Measurements from ENCODE around the gene F8. TPM values are rescaled to one million over a fixed set of nuclear protein-coding genes. Genes with fewer than 3 reads are reported as not detected.
"Not testable (repeated sequence)": the region's sequence is repeated elsewhere in the genome, so short reads cannot be mapped to it uniquely, and the experiment has no call there.

Gene F8
- total RNA-seq, 1 donor from 2014 or later: 37.5 TPM

DNA sequence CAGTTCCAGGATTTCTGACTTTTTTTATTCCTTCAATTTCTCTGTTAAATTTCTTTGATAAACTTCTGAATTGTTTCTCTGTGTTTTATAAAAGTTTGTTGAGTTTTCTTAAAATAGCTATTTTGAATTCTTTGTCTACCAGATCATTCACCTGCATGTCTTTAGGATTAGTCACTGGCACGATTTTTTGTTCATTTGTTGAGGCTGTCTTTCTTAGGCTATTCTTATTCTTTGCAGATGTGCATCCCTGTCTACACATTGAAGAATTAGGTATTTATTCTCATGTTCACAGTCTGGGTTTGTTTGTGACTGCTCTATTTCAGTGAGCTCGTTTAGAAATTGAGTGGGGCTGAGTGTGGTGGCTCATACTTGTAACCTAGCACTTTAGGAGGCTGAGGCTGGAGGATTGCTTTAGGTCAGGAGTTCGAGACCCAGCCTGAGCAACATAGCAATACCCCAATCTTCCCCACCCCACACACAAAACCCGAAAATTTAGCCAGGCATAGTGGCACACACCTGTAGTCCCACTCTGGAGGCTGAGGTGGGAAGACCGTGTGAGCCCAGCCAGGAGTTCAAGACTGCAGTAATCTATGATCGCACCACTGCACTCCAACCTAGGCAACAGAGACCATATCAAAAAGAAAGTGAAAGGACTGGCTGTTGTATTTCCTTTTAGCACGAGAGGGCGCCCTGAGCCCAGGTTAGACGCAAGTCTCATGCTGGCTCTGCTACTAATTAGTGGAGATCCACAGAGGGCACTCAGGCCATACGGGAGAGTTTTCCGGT is 42.0 kb downstream of the F8 start:
- intact Hi-C loops (cut with DNase I): loop anchor here (10.0 kb wide), 1 partner anchor 54 kb away; no protein-coding TSS in a partner anchor
- no peaks in the 10 kb centered on the region for H3K9me3 ChIP-seq
- H3K4me1 ChIP-seq: no peaks in the 10 kb centered on the region
- no peaks in the 10 kb centered on the region for H3K36me3 ChIP-seq
- peak; percentile 93 to 96 for ATAC-seq
- H3K4me3 ChIP-seq: peak overlapping the region; percentile 42
- DNase-seq: peak; percentile 64
- peak; percentile 66 for TF ChIP-seq CTCF (IDR thresholded peaks at IDR 0.05)
- no peaks in the 10 kb centered on the region for H3K27me3 ChIP-seq (ENCODE audit: low read depth)
- peak overlapping the region; percentile 41 for H3K27ac ChIP-seq

DNA sequence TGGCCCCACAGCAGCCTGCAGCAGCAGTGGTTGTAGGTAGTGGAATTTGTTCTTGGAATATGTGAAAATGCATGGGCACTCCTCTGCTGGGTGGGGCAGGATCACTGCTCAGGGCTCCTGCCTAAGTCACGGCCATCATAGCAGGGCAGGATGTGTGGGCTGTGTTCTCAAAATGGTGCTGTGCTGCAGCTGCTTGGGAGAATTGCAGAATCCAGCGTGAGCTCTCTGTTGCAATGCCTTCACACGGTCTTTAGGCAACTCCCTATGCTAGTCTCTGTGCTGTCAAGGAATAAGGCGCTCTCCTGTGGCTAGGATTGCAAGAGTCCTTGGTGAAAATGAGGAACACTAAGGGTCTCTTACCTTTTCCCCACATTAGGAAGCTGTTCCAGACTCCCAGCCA is 42.9 kb downstream of the F8 start:
- no peaks in the 10 kb centered on the region for H3K27me3 ChIP-seq (ENCODE audit: low read depth)
- no peaks in the 10 kb centered on the region for H3K36me3 ChIP-seq
- no peak overlapping the region for H3K4me3 ChIP-seq
- peak; percentile 42 to 65 for ATAC-seq
- intact Hi-C loops (cut with DNase I): loop anchor here (10.0 kb wide), 1 partner anchor 55 kb away; no protein-coding TSS in a partner anchor
- H3K9me3 ChIP-seq: no peaks in the 10 kb centered on the region
- H3K4me1 ChIP-seq: no peaks in the 10 kb centered on the region
- no peak for TF ChIP-seq CTCF (IDR thresholded peaks at IDR 0.05)
- H3K27ac ChIP-seq: no peak overlapping the region
- peak; percentile 44 for DNase-seq

DNA sequence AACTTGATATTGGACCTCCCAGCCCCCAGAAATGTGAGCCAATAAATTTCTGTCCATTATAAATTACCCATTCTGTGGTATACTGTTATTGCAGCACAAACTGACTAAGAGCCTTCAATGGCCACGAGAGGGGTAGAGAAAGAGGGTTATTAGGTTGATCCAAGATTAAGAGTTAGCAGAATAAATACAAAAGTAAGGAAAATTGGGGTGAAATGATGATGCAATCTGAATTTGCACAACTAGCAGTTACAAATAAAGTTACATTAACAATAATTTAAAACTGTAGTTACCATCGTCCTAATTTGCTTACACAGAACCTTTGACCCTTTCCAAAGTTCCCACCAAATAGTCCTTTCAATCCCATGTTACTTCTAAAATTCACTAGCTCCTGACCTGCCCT is 54.2 kb downstream of the F8 start:
- H3K4me3 ChIP-seq: no peak overlapping the region
- DNase-seq (no peak), ATAC-seq (no peak)
- H3K4me1 ChIP-seq: no peaks in the 10 kb centered on the region
- no peak overlapping the region for H3K27ac ChIP-seq
- no peaks in the 10 kb centered on the region for H3K36me3 ChIP-seq
- no peak for TF ChIP-seq CTCF (IDR thresholded peaks at IDR 0.05)
- H3K27me3 ChIP-seq (ENCODE audit: low read depth): no peaks in the 10 kb centered on the region
- H3K9me3 ChIP-seq: no peaks in the 10 kb centered on the region
- intact Hi-C loops (cut with DNase I): no loop called here

GRCh38 chrX:154967603-154968002 is 54.9 kb downstream of the F8 start:
- H3K27ac ChIP-seq: no peak overlapping the region
- no peaks in the 10 kb centered on the region for H3K9me3 ChIP-seq
- H3K27me3 ChIP-seq (ENCODE audit: low read depth): no peaks in the 10 kb centered on the region
- H3K4me1 ChIP-seq: no peaks in the 10 kb centered on the region
- intact Hi-C loops (cut with DNase I): no loop called here
- no peak for TF ChIP-seq CTCF (IDR thresholded peaks at IDR 0.05)
- H3K36me3 ChIP-seq: no peaks in the 10 kb centered on the region
- DNase-seq: no peak
- H3K4me3 ChIP-seq: no peak overlapping the region
- no peak for ATAC-seq

- no peak overlapping the region for H3K4me3 ChIP-seq
- no peaks in the 10 kb centered on the region for H3K36me3 ChIP-seq
- no peaks in the 10 kb centered on the region for H3K4me1 ChIP-seq
- H3K27ac ChIP-seq: no peak overlapping the region
- ATAC-seq: no peak
- no peak for TF ChIP-seq CTCF (IDR thresholded peaks at IDR 0.05)
- intact Hi-C loops (cut with DNase I): no loop called here
- no peaks in the 10 kb centered on the region for H3K27me3 ChIP-seq (ENCODE audit: low read depth)
- no peak for DNase-seq
- H3K9me3 ChIP-seq: no peaks in the 10 kb centered on the region
Measured at GRCh38 chrX:154961947-154962346, 60.6 kb downstream of the F8 start.

DNA sequence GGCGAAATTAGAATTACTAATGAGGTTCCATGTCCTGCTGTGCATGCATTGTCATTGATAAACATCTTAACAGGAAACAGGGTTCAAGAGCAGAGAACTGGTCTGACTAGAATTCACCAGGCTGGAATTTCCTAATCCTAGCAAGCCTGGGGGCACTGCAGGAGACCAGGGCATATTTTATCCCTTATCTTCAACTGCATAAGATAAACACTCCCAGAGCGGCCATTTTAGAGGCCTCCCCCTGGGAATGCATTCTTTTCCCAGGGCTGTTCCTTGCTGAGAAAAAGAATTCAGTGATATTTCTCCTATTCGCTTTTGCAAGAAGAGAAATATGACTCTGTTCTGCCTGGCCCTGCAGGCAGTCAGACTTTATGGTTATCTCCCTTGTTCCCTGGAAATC is 66.7 kb downstream of the F8 start:
- H3K4me1 ChIP-seq; H3K27ac ChIP-seq; ATAC-seq; H3K27me3 ChIP-seq (ENCODE audit: low read depth); H3K4me3 ChIP-seq; intact Hi-C loops (cut with DNase I); H3K9me3 ChIP-seq; DNase-seq; H3K36me3 ChIP-seq: not testable (repeated sequence)

GRCh38 chrX:154939265-154939664 is 83.3 kb downstream of the F8 start:
- intact Hi-C loops (cut with DNase I); H3K36me3 ChIP-seq; ATAC-seq; H3K9me3 ChIP-seq; H3K27ac ChIP-seq; H3K4me3 ChIP-seq; DNase-seq; H3K27me3 ChIP-seq (ENCODE audit: low read depth); H3K4me1 ChIP-seq: not testable (repeated sequence)

GRCh38 chrX:154924771-154925170 is 97.8 kb downstream of the F8 start:
- H3K27ac ChIP-seq; intact Hi-C loops (cut with DNase I); DNase-seq; H3K4me1 ChIP-seq; H3K27me3 ChIP-seq (ENCODE audit: low read depth); H3K4me3 ChIP-seq; ATAC-seq; H3K9me3 ChIP-seq; H3K36me3 ChIP-seq: not testable (repeated sequence)

Measured in lower lobe of right lung (tissue), 2 donors.